ENCODE results near the gene DEPDC7.

The DEPDC7 gene

DNA sequence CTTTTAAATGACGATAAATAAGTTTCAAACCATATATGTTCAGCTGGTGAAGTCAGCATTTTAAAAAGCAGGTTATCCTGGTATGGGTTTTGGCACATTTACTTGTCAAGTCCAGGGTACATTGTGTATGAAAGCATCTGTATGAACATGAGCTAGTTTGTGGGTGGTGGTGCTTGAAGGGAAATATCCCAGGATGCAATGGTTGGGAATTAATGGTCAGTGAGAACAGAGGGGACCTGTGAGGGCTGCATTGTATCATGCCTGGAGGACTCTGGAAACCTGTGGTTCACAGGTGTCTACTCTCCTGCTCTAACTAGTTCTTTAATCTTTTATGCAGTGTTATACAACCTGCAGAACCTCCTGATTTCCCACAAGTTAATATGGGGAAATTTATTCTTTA is 5.8 kb downstream of the DEPDC7 start:
- no peak overlapping the region for H3K4me2 ChIP-seq (ENCODE audit: low read length)
- H3K9me2 ChIP-seq (replicated peaks; ENCODE audit: control insufficient read depth, low read length) = no peaks in the 10 kb centered on the region
- H3K27ac ChIP-seq (ENCODE audit: low read depth, low read length) = no peak overlapping the region
- H3K27me3 ChIP-seq (ENCODE audit: control insufficient read depth, low read length) = peaks cover 29% of the 10 kb centered on the region; the same call in 1 of the 2 replicates
- no peaks in the 10 kb centered on the region for H3F3A ChIP-seq (ENCODE audit: control insufficient read depth, insufficient read depth)
- TF ChIP-seq EZH2phosphoT487 (IDR thresholded peaks at IDR 0.05; ENCODE audit: borderline replicate concordance, low read length) = no peak
- TF ChIP-seq, protein P1, sequence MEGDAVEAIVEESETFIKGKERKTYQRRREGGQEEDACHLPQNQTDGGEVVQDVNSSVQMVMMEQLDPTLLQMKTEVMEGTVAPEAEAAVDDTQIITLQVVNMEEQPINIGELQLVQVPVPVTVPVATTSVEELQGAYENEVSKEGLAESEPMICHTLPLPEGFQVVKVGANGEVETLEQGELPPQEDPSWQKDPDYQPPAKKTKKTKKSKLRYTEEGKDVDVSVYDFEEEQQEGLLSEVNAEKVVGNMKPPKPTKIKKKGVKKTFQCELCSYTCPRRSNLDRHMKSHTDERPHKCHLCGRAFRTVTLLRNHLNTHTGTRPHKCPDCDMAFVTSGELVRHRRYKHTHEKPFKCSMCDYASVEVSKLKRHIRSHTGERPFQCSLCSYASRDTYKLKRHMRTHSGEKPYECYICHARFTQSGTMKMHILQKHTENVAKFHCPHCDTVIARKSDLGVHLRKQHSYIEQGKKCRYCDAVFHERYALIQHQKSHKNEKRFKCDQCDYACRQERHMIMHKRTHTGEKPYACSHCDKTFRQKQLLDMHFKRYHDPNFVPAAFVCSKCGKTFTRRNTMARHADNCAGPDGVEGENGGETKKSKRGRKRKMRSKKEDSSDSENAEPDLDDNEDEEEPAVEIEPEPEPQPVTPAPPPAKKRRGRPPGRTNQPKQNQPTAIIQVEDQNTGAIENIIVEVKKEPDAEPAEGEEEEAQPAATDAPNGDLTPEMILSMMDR (IDR thresholded peaks at IDR 0.05; ENCODE audit: low read depth, low read length, poor library complexity, severe bottlenecking) = no peak
- no peak overlapping the region for H3K4me3 ChIP-seq (ENCODE audit: low read length)
- H3K79me2 ChIP-seq (ENCODE audit: control insufficient read depth, low read length) = no peaks in the 10 kb centered on the region
- no peaks in the 10 kb centered on the region for H3K9me3 ChIP-seq (ENCODE audit: control insufficient read depth, insufficient read depth, low read length)
- H4K20me1 ChIP-seq (ENCODE audit: control insufficient read depth, insufficient read depth, low read depth, low read length) = no peaks in the 10 kb centered on the region
- H3K4me1 ChIP-seq (ENCODE audit: control insufficient read depth, low read length) = no peaks in the 10 kb centered on the region
- no peaks in the 10 kb centered on the region for H3K36me3 ChIP-seq (ENCODE audit: control insufficient read depth, low read length)

DNA sequence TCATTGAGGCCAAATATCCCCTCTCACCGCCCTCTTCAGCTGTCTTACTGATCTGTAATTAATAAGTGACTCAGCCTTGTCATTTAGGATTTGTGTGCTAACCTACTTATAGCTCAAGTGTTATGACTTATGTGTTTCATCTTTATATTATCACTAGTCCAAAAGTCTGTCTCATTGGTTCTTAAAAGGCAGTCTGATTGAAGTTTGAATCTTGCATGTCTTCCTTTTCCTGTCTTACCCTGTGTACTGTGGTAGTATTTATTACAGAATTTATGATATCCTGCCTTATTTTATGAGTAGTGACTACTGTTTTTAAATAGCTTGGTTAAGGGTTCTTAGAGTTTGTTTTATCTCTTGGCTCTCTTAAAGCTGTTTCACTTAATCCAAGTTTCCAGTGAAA is 6.3 kb downstream of the DEPDC7 start:
- Histone ChIP-seq H3K9me3 (ENCODE audit: control insufficient read depth, insufficient read depth, low read length) (no peaks in the 10 kb centered on the region), H3K79me2 (ENCODE audit: control insufficient read depth, low read length) (no peaks in the 10 kb centered on the region), H4K20me1 (ENCODE audit: control insufficient read depth, insufficient read depth, low read depth, low read length) (no peaks in the 10 kb centered on the region), H3K36me3 (ENCODE audit: control insufficient read depth, low read length) (no peaks in the 10 kb centered on the region), H3K9me2 (replicated peaks; ENCODE audit: control insufficient read depth, low read length) (no peaks in the 10 kb centered on the region), H3F3A (ENCODE audit: control insufficient read depth, insufficient read depth) (no peaks in the 10 kb centered on the region), H3K4me1 (ENCODE audit: control insufficient read depth, low read length) (no peaks in the 10 kb centered on the region), H3K27me3 (ENCODE audit: control insufficient read depth, low read length) (peaks cover 28% of the 10 kb centered on the region; the same call in 1 of the 2 replicates), H3K27ac (ENCODE audit: low read depth, low read length) (no peak overlapping the region), H3K4me3 (ENCODE audit: low read length) (no peak overlapping the region), H3K4me2 (ENCODE audit: low read length) (no peak overlapping the region)
- TF ChIP-seq, protein P1 (IDR thresholded peaks at IDR 0.05; ENCODE audit: low read depth, low read length, poor library complexity, severe bottlenecking) = no peak
- TF ChIP-seq EZH2phosphoT487 (IDR thresholded peaks at IDR 0.05; ENCODE audit: borderline replicate concordance, low read length) = no peak

DNA sequence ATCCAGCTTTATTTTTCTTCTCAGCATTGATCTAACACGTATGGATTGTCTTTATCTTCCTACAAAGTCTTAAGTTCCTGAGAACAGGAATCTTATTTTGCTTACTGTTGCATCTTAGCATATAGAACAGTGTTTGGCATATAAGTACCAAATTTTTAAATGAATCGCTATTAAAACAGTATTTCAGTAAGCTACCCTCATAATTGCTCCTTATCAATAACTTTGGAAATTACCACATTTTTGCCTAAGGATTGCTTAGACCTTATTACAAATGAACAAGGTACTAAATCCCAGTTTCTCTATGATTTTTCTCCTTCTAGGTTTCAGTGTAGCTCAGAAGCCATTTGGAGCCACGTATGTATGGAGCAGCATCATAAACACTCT is 9.7 kb downstream of the DEPDC7 start:
- H3K79me2 ChIP-seq (ENCODE audit: control insufficient read depth, low read length) = no peaks in the 10 kb centered on the region
- no peaks in the 10 kb centered on the region for H3F3A ChIP-seq (ENCODE audit: control insufficient read depth, insufficient read depth)
- TF ChIP-seq EZH2phosphoT487 (IDR thresholded peaks at IDR 0.05; ENCODE audit: borderline replicate concordance, low read length) = no peak
- TF ChIP-seq, protein P1 (IDR thresholded peaks at IDR 0.05; ENCODE audit: low read depth, low read length, poor library complexity, severe bottlenecking) = no peak
- no peak overlapping the region for H3K4me3 ChIP-seq (ENCODE audit: low read length)
- no peaks in the 10 kb centered on the region for H3K36me3 ChIP-seq (ENCODE audit: control insufficient read depth, low read length)
- peaks cover 20% of the 10 kb centered on the region; the same call in 1 of the 2 replicates for H3K27me3 ChIP-seq (ENCODE audit: control insufficient read depth, low read length)
- H3K27ac ChIP-seq (ENCODE audit: low read depth, low read length) = no peak overlapping the region
- H3K9me3 ChIP-seq (ENCODE audit: control insufficient read depth, insufficient read depth, low read length) = no peaks in the 10 kb centered on the region
- no peaks in the 10 kb centered on the region for H3K9me2 ChIP-seq (replicated peaks; ENCODE audit: control insufficient read depth, low read length)
- H3K4me2 ChIP-seq (ENCODE audit: low read length) = no peak overlapping the region
- H3K4me1 ChIP-seq (ENCODE audit: control insufficient read depth, low read length) = no peaks in the 10 kb centered on the region
- no peaks in the 10 kb centered on the region for H4K20me1 ChIP-seq (ENCODE audit: control insufficient read depth, insufficient read depth, low read depth, low read length)

Data from DOHH2 (cell line).